Femur (tissue), 1 donor: ENCODE data around the gene OTOGL.
"Not testable (repeated sequence)": the region's sequence is repeated elsewhere in the genome, so short reads cannot be mapped to it uniquely, and the experiment has no call there.

Experiments used
- DNase-seq: peaks from one replicate; pipeline ENCODE4 v3.0.0-alpha.2; 2017

The OTOGL gene

GRCh38 chr12:80291108-80291754 lies 191.9 kb downstream of the OTOGL start:
- DNase-seq, result no peak

DNA sequence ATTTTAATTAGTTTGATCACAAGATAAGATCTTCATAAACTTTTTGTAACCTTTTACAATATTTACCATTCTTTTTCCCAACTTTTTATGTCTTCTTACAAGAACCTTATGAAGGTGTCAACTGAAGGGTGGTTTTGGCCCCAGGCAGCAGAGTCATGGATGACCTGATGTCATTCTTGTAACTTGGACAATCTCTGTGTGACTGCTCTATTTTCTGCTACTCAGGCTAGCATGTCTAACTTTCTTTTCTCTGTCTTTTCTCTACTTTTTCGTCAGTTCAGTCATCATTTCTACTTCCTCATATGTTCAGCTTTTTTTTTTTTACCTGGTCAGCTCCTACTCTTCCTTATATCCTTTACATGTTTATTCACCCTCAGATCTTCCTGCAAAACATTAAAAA lies 194.0 kb downstream of the OTOGL start:
- no peak for DNase-seq

GRCh38 chr12:80293759-80294158 lies 194.4 kb downstream of the OTOGL start:
- DNase-seq, result no peak

DNA sequence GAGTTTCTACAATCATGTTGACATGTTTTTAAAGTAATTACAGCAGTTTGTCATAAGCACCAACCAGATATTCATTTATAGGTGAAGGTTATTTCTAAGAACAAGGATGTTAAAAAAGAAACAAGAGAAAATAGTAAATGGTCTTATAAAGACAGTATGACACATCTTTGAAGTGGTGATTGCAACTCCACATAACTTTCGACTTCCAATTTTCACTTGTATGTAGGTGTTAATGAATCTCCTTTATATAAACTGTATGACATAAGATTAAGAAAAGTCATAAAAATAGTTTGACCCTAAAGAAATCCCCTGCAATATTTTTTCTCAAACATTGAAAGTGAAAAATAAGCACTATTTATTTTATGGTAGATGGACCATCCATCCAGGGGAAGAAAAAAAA lies 199.9 kb downstream of the OTOGL start:
- no peak for DNase-seq

DNA sequence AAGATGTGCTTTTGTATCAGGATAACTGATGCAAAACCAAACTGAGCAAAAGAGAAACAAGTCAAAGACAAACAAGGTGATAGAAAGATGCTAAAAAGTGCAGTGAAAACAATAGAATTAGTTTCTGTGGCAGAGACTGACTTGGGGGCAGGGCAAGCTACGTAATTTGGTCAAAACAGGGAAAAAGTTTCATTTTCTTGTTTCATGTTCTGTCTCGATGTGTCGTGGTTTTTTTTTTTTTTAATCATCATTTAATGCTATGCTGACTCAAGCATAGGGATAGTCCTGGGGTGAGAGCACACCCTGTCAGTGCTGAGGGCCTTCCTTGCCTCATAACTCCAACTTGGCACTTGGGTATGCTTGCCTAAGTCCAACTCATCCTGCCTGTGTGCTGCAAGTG lies 200.6 kb downstream of the OTOGL start:
- DNase-seq, result no peak

- DNase-seq, result not testable (repeated sequence)
Observed at GRCh38 chr12:80307436-80307835, 208.1 kb downstream of the OTOGL start.

DNA sequence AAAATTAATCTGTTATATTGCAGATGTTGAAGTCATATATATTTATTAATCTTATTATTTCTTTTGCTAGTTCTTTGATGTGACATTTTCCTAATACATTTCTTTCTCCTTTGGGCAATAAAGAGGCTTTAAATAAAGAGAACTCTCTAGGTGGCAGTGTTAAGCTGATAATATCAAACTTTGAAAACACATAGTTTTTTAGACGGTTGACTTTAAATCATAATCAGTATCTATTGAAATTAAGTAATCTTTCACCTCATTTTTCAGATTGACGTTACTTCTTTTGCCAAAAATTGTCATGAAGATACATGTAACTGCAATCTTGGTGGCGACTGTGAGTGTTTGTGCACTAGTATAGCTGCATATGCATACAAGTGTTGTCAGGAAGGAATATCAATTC lies 213.9 kb downstream of the OTOGL start:
- no peak for DNase-seq

GRCh38 chr12:80314741-80315140 lies 215.4 kb downstream of the OTOGL start:
- DNase-seq, result no peak

- DNase-seq, result no peak
Observed at GRCh38 chr12:80316222-80316621, 216.9 kb downstream of the OTOGL start.

DNA sequence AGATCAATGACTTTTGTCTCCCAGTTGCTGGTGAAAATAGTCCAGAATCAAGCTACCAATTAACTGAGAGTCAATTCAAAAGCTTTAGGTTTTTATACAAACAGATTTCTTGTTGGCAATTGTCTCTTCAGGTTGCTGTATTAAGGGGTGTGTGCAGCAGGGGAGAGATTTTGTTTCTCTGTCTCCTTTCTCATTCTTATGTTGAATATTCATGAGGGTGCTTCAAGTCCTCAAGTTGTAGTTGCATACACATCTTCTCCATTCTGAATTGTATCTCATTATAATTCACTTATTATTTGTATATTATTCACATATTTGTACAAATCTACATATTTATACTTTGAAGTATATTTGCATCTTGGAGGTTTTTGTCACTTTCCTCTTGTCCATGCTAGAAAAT lies 218.0 kb downstream of the OTOGL start:
- DNase-seq, result no peak

DNA sequence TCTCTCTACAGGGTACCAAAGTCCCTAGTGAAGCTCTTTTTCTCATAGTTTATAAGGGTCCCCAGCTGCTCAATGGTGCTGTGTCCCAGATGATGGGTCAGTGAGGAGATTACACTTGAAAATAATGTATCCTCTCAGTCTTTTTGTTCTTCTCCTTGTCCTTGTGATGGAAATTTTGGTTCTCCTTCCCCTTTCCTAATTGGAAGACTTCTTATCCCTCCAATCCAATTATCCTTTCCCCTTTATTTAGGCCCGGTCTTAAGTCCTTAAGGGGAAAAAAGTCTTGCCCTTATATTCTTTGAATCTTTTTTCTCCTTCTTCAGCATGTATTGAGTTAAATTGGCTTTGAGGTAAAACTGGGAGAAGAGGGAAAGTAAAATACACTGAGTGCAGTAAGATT lies 218.6 kb downstream of the OTOGL start:
- no peak for DNase-seq

- no peak for DNase-seq
Observed at GRCh38 chr12:80320121-80320678, 220.9 kb downstream of the OTOGL start.

DNA sequence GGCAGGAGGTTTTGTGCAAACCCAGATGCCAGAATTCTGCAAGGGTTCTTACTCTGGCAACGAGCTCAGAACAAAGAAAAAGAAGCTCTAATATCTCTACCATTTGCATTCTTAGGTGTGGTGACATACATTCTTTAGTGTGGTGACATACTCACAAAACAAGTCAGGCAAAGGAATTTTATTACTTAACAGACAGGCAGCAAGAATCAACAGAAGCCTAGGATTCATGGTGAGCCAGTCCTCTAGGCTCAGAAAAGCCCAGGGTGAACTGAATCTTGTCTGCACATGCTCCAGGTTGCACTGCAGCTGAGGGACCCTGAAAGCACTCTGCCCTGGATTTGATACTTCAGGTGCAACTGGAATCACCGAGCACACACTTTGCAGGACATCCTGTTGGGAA lies 222.3 kb downstream of the OTOGL start:
- no peak for DNase-seq

DNA sequence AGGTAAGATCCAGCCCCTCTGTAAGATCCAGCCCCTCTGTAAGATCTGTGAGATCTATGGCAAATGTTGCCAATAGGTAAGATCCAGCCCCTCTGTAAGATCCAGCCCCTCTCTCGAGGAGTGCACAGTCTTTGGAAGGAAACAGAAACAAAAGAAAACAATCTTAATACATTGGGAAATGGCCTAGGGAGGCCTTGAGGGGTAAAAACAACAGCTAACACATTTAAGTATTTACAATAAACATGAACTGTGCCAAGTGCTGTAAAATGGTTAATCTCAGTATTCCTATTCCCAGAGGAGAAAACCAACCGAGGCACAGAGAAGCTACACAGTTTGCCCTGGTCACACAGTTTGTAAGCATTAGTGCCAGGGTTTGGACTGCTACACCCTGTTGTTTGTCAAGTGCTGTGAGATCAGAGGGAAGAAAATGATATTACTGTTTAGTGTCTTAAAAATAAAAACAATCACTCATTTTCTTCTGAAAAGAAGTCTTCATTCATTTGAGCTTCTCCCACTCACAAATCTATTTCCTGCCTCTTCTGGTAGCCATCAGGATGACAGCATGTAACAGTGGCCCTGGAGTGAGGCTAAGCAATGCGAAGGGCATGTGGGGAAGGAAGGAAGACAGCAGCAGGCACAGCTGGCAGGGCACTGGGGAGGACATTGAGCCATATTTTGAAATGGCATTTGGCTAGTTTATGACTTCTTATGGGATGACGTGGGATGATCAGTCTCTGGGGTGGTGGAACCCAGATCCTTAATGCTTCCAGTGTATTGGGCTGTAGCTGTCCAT lies 226.0 kb downstream of the OTOGL start:
- DNase-seq, result no peak

DNA sequence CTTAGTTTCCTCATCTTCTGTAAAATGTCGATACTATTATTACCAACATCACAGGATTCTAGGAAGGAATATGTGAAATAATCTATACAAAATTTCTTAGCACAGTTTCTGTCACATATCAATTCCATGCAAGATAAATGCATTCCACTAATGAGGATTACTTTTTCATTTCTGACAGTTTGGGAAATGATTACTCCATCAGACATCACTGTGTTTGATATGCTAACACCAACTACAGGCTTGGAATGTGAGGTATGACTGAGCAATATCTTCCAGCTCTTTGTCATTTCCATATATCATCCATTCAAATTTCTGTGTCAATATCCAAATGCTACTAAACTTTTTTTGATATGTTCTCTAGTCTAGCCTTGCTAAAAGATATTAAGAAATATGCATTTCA lies 233.5 kb downstream of the OTOGL start:
- no peak for DNase-seq

DNA sequence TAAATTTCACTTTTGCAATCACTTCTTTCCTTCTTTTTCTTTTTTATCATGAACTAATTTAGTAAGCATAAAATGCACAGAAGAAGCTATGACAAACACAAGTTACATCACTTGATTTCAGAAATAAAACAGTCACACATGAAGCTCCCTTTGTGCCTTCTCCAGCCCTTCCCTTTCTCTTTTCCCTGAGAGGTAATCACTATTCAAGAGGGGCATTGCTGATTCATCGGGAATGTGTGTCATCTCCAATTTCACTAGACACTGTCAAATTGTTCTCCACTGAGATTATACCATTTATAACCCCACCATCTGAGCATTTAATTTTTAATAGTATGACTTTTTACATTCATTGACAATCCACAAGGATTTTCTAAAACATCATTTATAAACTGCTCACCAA lies 253.1 kb downstream of the OTOGL start:
- DNase-seq, result no peak

GRCh38 chr12:80353254-80353653 lies 253.9 kb downstream of the OTOGL start:
- no peak for DNase-seq

GRCh38 chr12:80356097-80356496 lies 256.8 kb downstream of the OTOGL start:
- DNase-seq, result no peak

DNA sequence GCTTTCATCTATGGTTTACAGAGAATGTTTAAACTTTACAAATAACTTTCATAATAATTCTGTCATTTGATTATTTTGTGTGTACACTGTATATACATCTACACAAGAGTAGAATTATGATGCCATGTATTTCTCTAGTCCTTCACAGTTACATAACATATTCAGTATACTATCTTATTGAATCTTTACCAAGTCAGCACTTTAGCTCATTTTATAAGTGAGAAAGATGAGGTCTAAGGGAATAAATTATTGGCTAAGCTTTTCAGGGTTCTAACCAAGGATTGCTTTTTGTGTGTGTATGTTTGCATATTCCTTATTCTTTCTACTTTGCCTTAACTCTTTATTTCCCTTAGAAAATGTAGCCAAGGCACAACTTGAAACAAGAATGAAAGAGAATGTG lies 260.4 kb downstream of the OTOGL start:
- no peak for DNase-seq

- no peak for DNase-seq
Observed at GRCh38 chr12:80364056-80364455, 264.7 kb downstream of the OTOGL start.

GRCh38 chr12:80373666-80374065 lies 274.3 kb downstream of the OTOGL start:
- DNase-seq, result no peak

- no peak for DNase-seq
Observed at GRCh38 chr12:80374615-80375014, 275.3 kb downstream of the OTOGL start.

GRCh38 chr12:80377140-80377794 lies 277.9 kb downstream of the OTOGL start:
- DNase-seq, result no peak

DNA sequence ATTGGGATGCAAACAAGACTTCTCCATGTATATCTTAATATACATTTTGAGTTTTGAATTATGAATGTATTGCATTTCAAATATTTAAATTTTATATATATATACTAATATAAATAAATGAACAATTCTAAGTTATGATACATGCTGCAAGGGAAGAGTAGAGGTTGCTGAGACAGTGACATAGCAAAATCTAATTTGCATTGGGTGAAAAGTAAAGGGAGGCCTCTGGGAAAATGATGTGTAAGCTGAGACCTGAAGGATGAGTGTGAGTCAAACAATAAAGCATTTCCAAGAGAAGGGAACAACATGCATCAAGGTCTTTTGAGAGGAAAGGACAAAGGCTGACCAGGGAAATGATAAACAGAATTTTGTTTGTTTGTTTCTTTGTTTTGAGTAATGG lies 281.8 kb downstream of the OTOGL start:
- DNase-seq, result no peak
